Upper lobe of left lung (tissue), 6 donors: ENCODE data around the gene HIF1AN. TPM values are rescaled to one million over a fixed set of nuclear protein-coding genes. Genes with fewer than 3 reads are reported as not detected.

Source experiments
- ATAC-seq, 2 donors: fragments of 200-7000 bp; cut with Tn5 transposase; one replicate each; pipeline ENCODE4 v1.9.1; 2022; ENCODE audit warnings: mild to moderate bottlenecking in 2 of 2, moderate library complexity in 2 of 2; ENCODE audit not compliant: low FRiP score in 2 of 2
- DNase-seq, 2 donors: peaks; one replicate each; pipeline ENCODE4 v3.0.0-alpha.2; 2019 to 2020
- H3K27ac ChIP-seq, 4 donors: fragments of 200-600 bp; sonication (generic); one replicate each; pipeline ENCODE4 v1.5.1; 2016 to 2019
- H3K27me3 ChIP-seq, 4 donors: fragments of 200-600 bp; sonication (generic); one replicate each; pipeline ENCODE4 v1.5.1; 2017 to 2019
- H3K36me3 ChIP-seq, 4 donors: fragments of 200-600 bp; sonication (generic); one replicate each; pipeline ENCODE4 v1.5.1; 2016 to 2019
- H3K4me1 ChIP-seq, 4 donors: fragments of 200-600 bp; sonication (generic); one replicate each; pipeline ENCODE4 v1.5.1; 2018 to 2019
- H3K4me3 ChIP-seq, 4 donors: fragments of 200-600 bp; sonication (generic); one replicate each; pipeline ENCODE4 v1.5.1; 2017 to 2019; ENCODE audit warnings: mild to moderate bottlenecking in 2 of 4, moderate library complexity in 1 of 4
- H3K9me3 ChIP-seq, 4 donors: fragments of 200-600 bp; sonication (generic); one replicate each; pipeline ENCODE4 v1.5.1; 2018 to 2019
- CTCF ChIP-seq, 6 experiments: fragments of 450-650 bp in 4 of 6; fragments of 200-600 bp in 2 of 6; sonication (generic) in 2 of 6; IDR thresholded peaks; one replicate each; pipeline ENCODE4 v1.5.1; 2016 to 2019; ENCODE audit warnings: antibody characterized with exemption in 6 of 6
- EP300 ChIP-seq, 4 donors: sonication (generic); formaldehyde crosslinking; IDR thresholded peaks; one replicate each; pipeline ENCODE4 v1.5.1; 2017; ENCODE audit warnings: antibody characterized with exemption in 4 of 4, control low read depth in 2 of 4
- POLR2A ChIP-seq, 4 donors: fragments of 450-650 bp; IDR thresholded peaks; one replicate each; pipeline ENCODE4 v1.5.1; 2016 to 2017; ENCODE audit warnings: antibody characterized with exemption in 4 of 4, mild to moderate bottlenecking in 2 of 4
- POLR2AphosphoS5 ChIP-seq, 2 donors: sonication (generic); formaldehyde crosslinking; IDR thresholded peaks; one replicate each; pipeline ENCODE4 v1.5.1; 2017; ENCODE audit warnings: antibody characterized with exemption in 2 of 2
- WGBS, 2 donors: methylation state at CpG; one replicate each; pipeline ENCODE4 v1.1.5; 2017 to 2018; 5-methylcytosine and 5-hydroxymethylcytosine counted together
- total RNA-seq, 6 donors: library from RNA; depleted of rRNA in 4 of 6; stranded (reverse); fragments of >200 nt in 4 of 6; gene quantifications; one replicate each; pipeline versions ENCODE4 v1.1.0 to v1.2.1, GENCODE V29; 2016 to 2021
- donor health status: DM: no; HTN: no; CAD: no; lungs with moderate emphysema.
- donor health status: DM: no; HTN: yes; CAD: no; lungs with severe emphysema.

Gene HIF1AN
- total RNA-seq, 6 donors from 2014 or later = 7.2 to 34.6 (median 18.4) TPM

DNA sequence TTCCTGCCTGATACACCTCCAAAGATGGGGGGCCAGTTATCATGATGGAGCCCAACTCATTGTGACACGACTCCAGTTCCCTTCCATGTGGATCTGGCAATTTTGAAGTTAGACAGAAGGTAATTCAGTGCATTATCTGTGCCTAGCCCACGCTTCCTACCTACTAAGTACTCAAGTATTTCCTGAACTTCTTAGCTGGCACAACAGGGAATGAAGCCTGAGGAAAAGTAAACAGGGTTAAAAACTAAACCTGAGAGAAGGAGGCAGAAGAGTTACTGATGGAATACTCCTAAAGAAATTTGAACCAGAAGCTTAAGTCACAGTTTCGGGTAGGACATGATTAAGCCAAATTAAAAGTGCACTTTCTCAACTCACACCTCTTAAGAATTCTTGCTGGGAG lies 14.9 kb upstream of the HIF1AN start:
- ATAC-seq (no peak), DNase-seq (no peak)
- H3K27me3 ChIP-seq = peaks cover 0 to 2% (median 0%) of the 10 kb centered on the region in 4 donors
- no peak for TF ChIP-seq EP300 (IDR thresholded peaks at IDR 0.05)
- TF ChIP-seq POLR2A (IDR thresholded peaks at IDR 0.05) = no peak
- TF ChIP-seq POLR2AphosphoS5 (IDR thresholded peaks at IDR 0.05) = no peak
- TF ChIP-seq CTCF (IDR thresholded peaks at IDR 0.05) = no peak
- no peaks in the 10 kb centered on the region for H3K9me3 ChIP-seq
- H3K4me1 ChIP-seq = peaks cover 5 to 17% (median 11%) of the 10 kb centered on the region in 4 donors
- peaks cover 19 to 26% (median 23%) of the 10 kb centered on the region in 4 donors for H3K36me3 ChIP-seq
- H3K4me3 ChIP-seq = no peak overlapping the region
- no peak overlapping the region for H3K27ac ChIP-seq
- WGBS, 2 donors = 80 to 86% methylated on average over 3 of the region's 3 CpGs

GRCh38 chr10:100522107-100522801 lies 13.5 kb upstream of the HIF1AN start:
- Histone ChIP-seq H3K27ac (no peak overlapping the region), H3K4me3 (no peak overlapping the region), H3K4me1 (peaks cover 5 to 17% (median 11%) of the 10 kb centered on the region in 4 donors), H3K36me3 (peaks cover 29 to 41% (median 35%) of the 10 kb centered on the region in 4 donors), H3K27me3 (peaks cover 0 to 2% (median 0%) of the 10 kb centered on the region in 4 donors), H3K9me3 (no peaks in the 10 kb centered on the region)
- WGBS, 2 donors = 80 to 83% methylated on average over 5 of the region's 5 CpGs
- DNase-seq (no peak), ATAC-seq (no peak)
- TF ChIP-seq POLR2AphosphoS5 (IDR thresholded peaks at IDR 0.05) (no peak), EP300 (IDR thresholded peaks at IDR 0.05) (no peak), POLR2A (IDR thresholded peaks at IDR 0.05) (no peak), CTCF (IDR thresholded peaks at IDR 0.05) (no peak)

- Histone ChIP-seq H3K4me1 (peaks cover 10 to 22% (median 14%) of the 10 kb centered on the region in 4 donors), H3K36me3 (peaks cover 29 to 43% (median 35%) of the 10 kb centered on the region in 4 donors), H3K27me3 (peaks cover 0 to 2% (median 0%) of the 10 kb centered on the region in 4 donors), H3K9me3 (no peaks in the 10 kb centered on the region), H3K27ac (no peak overlapping the region), H3K4me3 (no peak overlapping the region)
- WGBS, 2 donors = 89 to 96% methylated on average over 9 of the region's 9 CpGs
- no peak for DNase-seq
- no peak for TF ChIP-seq EP300 (IDR thresholded peaks at IDR 0.05)
- no peak for TF ChIP-seq CTCF (IDR thresholded peaks at IDR 0.05)
- no peak for TF ChIP-seq POLR2AphosphoS5 (IDR thresholded peaks at IDR 0.05)
- TF ChIP-seq POLR2A (IDR thresholded peaks at IDR 0.05) = no peak
- ATAC-seq = no peak
These were observed 12.8 kb upstream of the HIF1AN start for GRCh38 chr10:100522945-100523344.

DNA sequence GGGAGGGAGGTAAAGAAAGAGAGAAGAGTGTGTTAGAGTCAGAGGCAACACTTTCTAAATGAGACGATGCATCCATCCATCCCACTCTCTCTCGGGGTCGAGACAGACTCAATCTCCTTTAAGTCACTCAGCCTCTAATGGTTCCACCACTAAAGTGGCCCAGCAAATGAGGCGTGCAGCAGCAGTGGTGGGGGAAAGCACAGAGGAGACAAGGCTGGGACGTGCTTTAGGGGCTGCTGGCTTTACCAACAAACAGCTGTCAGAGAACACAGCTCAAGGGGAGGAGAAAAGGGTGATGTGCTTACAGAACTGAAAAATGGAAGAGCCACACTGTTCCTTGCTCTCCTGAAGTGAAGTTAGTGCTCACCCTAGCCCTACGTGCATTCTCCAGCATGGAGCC lies 11.5 kb upstream of the HIF1AN start:
- DNase-seq = no peak
- TF ChIP-seq CTCF (IDR thresholded peaks at IDR 0.05) (no peak), EP300 (IDR thresholded peaks at IDR 0.05) (no peak), POLR2AphosphoS5 (IDR thresholded peaks at IDR 0.05) (no peak), POLR2A (IDR thresholded peaks at IDR 0.05) (no peak)
- WGBS, 2 donors = 86 to 93% methylated on average over 6 of the region's 6 CpGs
- Histone ChIP-seq H3K36me3 (peaks cover 29 to 43% (median 35%) of the 10 kb centered on the region in 4 donors), H3K9me3 (no peaks in the 10 kb centered on the region), H3K27me3 (peaks cover 0 to 2% (median 0%) of the 10 kb centered on the region in 4 donors), H3K4me3 (no peak overlapping the region), H3K4me1 (peaks cover 19 to 26% (median 22%) of the 10 kb centered on the region in 4 donors), H3K27ac (no peak overlapping the region)
- ATAC-seq = no peak
